ENCODE data around the gene CDHR3. TPM values are rescaled to one million over a fixed set of nuclear protein-coding genes. Genes with fewer than 3 reads are reported as not detected.

The CDHR3 gene
- total and polyA plus RNA-seq, 9 of the 15 experiments (the other 6 are each of a cell fraction or from before 2014, with no cell fraction given): 0.03 to 0.66 (median 0.24) TPM; not detected in 1

DNA sequence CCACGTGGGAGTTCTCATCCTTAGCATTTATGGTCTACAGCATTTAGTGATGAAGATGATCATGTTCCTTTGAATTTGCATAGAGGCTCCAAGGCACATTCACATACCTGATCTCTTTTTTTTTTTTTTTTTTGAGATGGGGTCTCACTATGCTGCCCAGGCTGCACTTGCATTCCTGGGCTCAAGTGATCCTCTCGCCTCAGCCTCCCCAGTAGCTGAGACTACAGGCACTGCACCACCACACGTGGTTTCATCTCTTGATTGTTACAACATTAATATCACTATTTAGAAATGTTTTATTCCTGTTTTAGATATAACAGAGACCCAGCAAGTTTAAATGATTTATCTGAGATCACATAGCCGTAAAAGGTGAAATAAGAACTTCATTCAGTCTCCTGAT is 13.8 kb downstream of the CDHR3 start:
- ChIA-PET CTCF (ENCODE audit: low intra/inter-chr PET ratio) (no interaction called here), POLR2A (interaction anchor here (0.7 kb wide), 1 partner anchor 152 kb away, joined by 4 read pairs; no protein-coding TSS in a partner anchor)
- H3K4me3 ChIP-seq: no peak overlapping the region
- TF ChIP-seq TEAD2 (tag; IDR thresholded peaks at IDR 0.05) (no peak), ZNF121 (CRISPR knock-in tag; conservative IDR thresholded peaks at IDR 0.05) (peak; percentile 61; the same call in 1 of the 2 replicates)
- H3K9ac ChIP-seq (ENCODE audit: insufficient read depth in 1 of 2, low read depth in 2 of 2, low read length in 2 of 2): no peak overlapping the region
- H3K79me2 ChIP-seq (ENCODE audit: control insufficient read depth, insufficient read depth, low read length): no peaks in the 10 kb centered on the region
- no peaks in the 10 kb centered on the region for H4K20me1 ChIP-seq (replicated peaks; ENCODE audit: control insufficient read depth, insufficient read depth, low read length)
- FAIRE-seq: no peak
- no peaks in the 10 kb centered on the region for H3K9me3 ChIP-seq (replicated peaks; ENCODE audit: control insufficient read depth, insufficient read depth, low read depth, low read length)
- no peak overlapping the region for H3K27ac ChIP-seq (ENCODE audit: extremely low read depth, low read depth, low read length)
- no peak for DNase-seq (ENCODE audit: extremely low read depth in 1 of 4, low spot score in 3 of 4)
- BruUV-seq (replicated peaks): no TSS peak
- no peak for ATAC-seq
- H3K36me3 ChIP-seq (ENCODE audit: control insufficient read depth, insufficient read depth, low read length): no peaks in the 10 kb centered on the region
- under 1% methylated on average over 4 of the region's 4 CpGs for WGBS (ENCODE audit: insufficient coverage, low coverage, missing lambda C conversion rate)
- in situ Hi-C loops (cut with MboI) (no loop called here), intact Hi-C loops (cut with micrococcal nuclease) (no loop called here)
- no peaks in the 10 kb centered on the region for H3K4me1 ChIP-seq (replicated peaks in 1 of 2; ENCODE audit: control insufficient read depth in 2 of 2, insufficient read depth in 2 of 2, low read length in 2 of 2)
- H3K9me1 ChIP-seq (ENCODE audit: control insufficient read depth, insufficient read depth, low read length): no peaks in the 10 kb centered on the region
- no peak overlapping the region for H3K4me2 ChIP-seq (ENCODE audit: insufficient read depth, low read length)
- H3K27me3 ChIP-seq (ENCODE audit: control insufficient read depth in 2 of 2, insufficient read depth in 2 of 2, low read length in 2 of 2): peaks cover 11 to 47% of the 10 kb centered on the region in 2 experiments; a peak in 4 of 5 replicates
- no peak overlapping the region for H2AFZ ChIP-seq (ENCODE audit: low read depth, low read length)

DNA sequence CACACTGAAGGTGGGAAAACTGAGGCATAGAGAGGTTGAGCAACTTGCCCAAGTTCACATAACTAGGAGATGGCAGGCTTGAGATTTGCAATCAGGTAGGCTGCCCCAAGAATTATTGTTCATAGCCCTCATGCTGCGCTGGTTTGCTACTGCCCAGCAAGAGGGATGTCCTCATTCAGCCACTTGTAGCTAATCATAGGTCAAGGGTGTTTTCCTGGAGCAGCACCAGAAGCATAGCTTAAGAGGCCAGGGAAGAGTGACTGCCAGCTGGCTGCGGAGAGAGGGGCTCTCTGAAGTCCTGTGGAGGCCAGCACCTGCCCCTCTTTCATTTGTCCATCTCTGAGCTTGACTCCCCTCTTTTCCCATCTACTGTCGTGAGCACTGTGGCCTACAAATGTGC is 15.0 kb downstream of the CDHR3 start:
- no peaks in the 10 kb centered on the region for H3K4me1 ChIP-seq (replicated peaks in 1 of 2; ENCODE audit: control insufficient read depth in 2 of 2, insufficient read depth in 2 of 2, low read length in 2 of 2)
- ATAC-seq (no peak), DNase-seq (ENCODE audit: extremely low read depth in 1 of 4, low spot score in 3 of 4) (no peak), FAIRE-seq (no peak)
- H4K20me1 ChIP-seq (replicated peaks; ENCODE audit: control insufficient read depth, insufficient read depth, low read length): no peaks in the 10 kb centered on the region
- no TSS peak for BruUV-seq (replicated peaks)
- peaks cover 9 to 45% of the 10 kb centered on the region in 2 experiments; a peak in 4 of 5 replicates for H3K27me3 ChIP-seq (ENCODE audit: control insufficient read depth in 2 of 2, insufficient read depth in 2 of 2, low read length in 2 of 2)
- H3K36me3 ChIP-seq (ENCODE audit: control insufficient read depth, insufficient read depth, low read length): no peaks in the 10 kb centered on the region
- intact Hi-C loops (cut with micrococcal nuclease) (no loop called here), in situ Hi-C loops (cut with MboI) (no loop called here)
- no peaks in the 10 kb centered on the region for H3K9me3 ChIP-seq (replicated peaks; ENCODE audit: control insufficient read depth, insufficient read depth, low read depth, low read length)
- no peak overlapping the region for H3K4me2 ChIP-seq (ENCODE audit: insufficient read depth, low read length)
- POLR2A ChIA-PET: no interaction called here
- H2AFZ ChIP-seq (ENCODE audit: low read depth, low read length): no peak overlapping the region
- no peaks in the 10 kb centered on the region for H3K79me2 ChIP-seq (ENCODE audit: control insufficient read depth, insufficient read depth, low read length)
- CTCF ChIA-PET (ENCODE audit: low intra/inter-chr PET ratio): no interaction called here
- no peak overlapping the region for H3K4me3 ChIP-seq
- no peak overlapping the region for H3K27ac ChIP-seq (ENCODE audit: extremely low read depth, low read depth, low read length)
- H3K9ac ChIP-seq (ENCODE audit: insufficient read depth in 1 of 2, low read depth in 2 of 2, low read length in 2 of 2): no peak overlapping the region
- no peaks in the 10 kb centered on the region for H3K9me1 ChIP-seq (ENCODE audit: control insufficient read depth, insufficient read depth, low read length)
- WGBS (ENCODE audit: insufficient coverage, low coverage, missing lambda C conversion rate): 0% methylated on average over 3 of the region's 3 CpGs
- no peak for TF ChIP-seq FOXJ2 (tag; IDR thresholded peaks at IDR 0.05)
- TF ChIP-seq CHD7 (IDR thresholded peaks at IDR 0.05; ENCODE audit: low read depth, low read length): no peak
- TF ChIP-seq CEBPB (tag; IDR thresholded peaks at IDR 0.05): no peak

All from K562 (cell line).